A673 (cell line): ENCODE results near the gene SLC6A18. TPM values are rescaled to one million over a fixed set of nuclear protein-coding genes. Genes with fewer than 3 reads are reported as not detected.
A peak's percentile ranks its signal among the peaks of the same experiment; 100 is the strongest.

Experiments used
- BruUV-seq: library from RNA; stranded (reverse); fragments of 400-500 nt; replicated peaks from 2 replicates; lab custom pipeline; 2021; lab: Mats Ljungman, UMichigan
- CTCF ChIA-PET: fragments of 300-600 bp; sonication (Branson Sonifier 250); formaldehyde crosslinking; loops from one replicate; lab custom pipeline; 2022; ENCODE audit warnings: antibody characterized with exemption; lab: Charles Lee
- POLR2A ChIA-PET: fragments of 300-600 bp; sonication (Branson Sonifier 250); formaldehyde crosslinking; loops from one replicate; lab custom pipeline; 2022; ENCODE audit warnings: antibody characterized with exemption; ENCODE audit not compliant: low non-redundant PET; lab: Charles Lee
- DNase-seq: peaks from one replicate; pipeline ENCODE4 v3.0.0-alpha.2; 2015; ENCODE audit warnings: low spot score
- H3K27ac ChIP-seq: fragments of 200-600 bp; sonication (generic); 2 replicates; pipeline ENCODE4 v1.5.1; 2016; ENCODE audit warnings: mixed run types, low read depth, mild to moderate bottlenecking, mixed read lengths, antibody characterized with exemption, low read length; ENCODE audit not compliant: poor library complexity, severe bottlenecking
- H3K27me3 ChIP-seq: fragments of 200-600 bp; sonication (generic); replicated peaks from 2 replicates; pipeline ENCODE4 v1.6.1; 2017; ENCODE audit warnings: mixed run types, low read depth, mild to moderate bottlenecking, mixed read lengths, antibody characterized with exemption, low read length; ENCODE audit not compliant: insufficient read depth, poor library complexity
- H3K36me3 ChIP-seq: fragments of 200-600 bp; sonication (generic); 2 replicates; pipeline ENCODE4 v1.6.1; 2016; ENCODE audit warnings: mixed run types, mild to moderate bottlenecking, mixed read lengths, antibody characterized with exemption, low read length; ENCODE audit not compliant: insufficient read depth, poor library complexity, severe bottlenecking
- H3K4me1 ChIP-seq: fragments of 200-600 bp; sonication (generic); 2 replicates; pipeline ENCODE4 v1.6.1; 2017; ENCODE audit warnings: mixed run types, mild to moderate bottlenecking, mixed read lengths, antibody characterized with exemption, low read length; ENCODE audit not compliant: insufficient read depth, poor library complexity, severe bottlenecking
- H3K4me3 ChIP-seq: fragments of 200-600 bp; sonication (generic); 2 replicates; pipeline ENCODE4 v1.5.1; 2016; ENCODE audit warnings: low read depth, mixed run types, mild to moderate bottlenecking, mixed read lengths, low read length; ENCODE audit not compliant: poor library complexity, severe bottlenecking
- H3K9me3 ChIP-seq: fragments of 200-600 bp; sonication (generic); 2 replicates; pipeline ENCODE4 v1.6.1; 2016; ENCODE audit warnings: mixed run types, low read depth, mild to moderate bottlenecking, mixed read lengths, antibody characterized with exemption, low read length; ENCODE audit not compliant: poor library complexity, severe bottlenecking
- CTCF ChIP-seq: fragments of 300-800, 200-600 bp; sonication (generic); conservative IDR thresholded peaks from 2 replicates; pipeline ENCODE4 v1.5.1; 2017; ENCODE audit warnings: low read depth, mild to moderate bottlenecking, antibody characterized with exemption, low read length, moderate library complexity, mixed read lengths
- EZH2 ChIP-seq: fragments of 200-600 bp; sonication (generic); IDR thresholded peaks from 2 replicates; pipeline ENCODE4 v1.6.1; 2017; ENCODE audit warnings: borderline replicate concordance, low read depth, mild to moderate bottlenecking, mixed read lengths, antibody characterized with exemption, low read length; ENCODE audit not compliant: poor library complexity, severe bottlenecking
- intact Hi-C: fragments of 100-400 bp; cut with micrococcal nuclease; formaldehyde crosslinking; loops from one replicate; pipeline ENCODE4 v1.10.0; 2022; ENCODE audit not compliant: unreplicated experiment
- total RNA-seq: library from RNA; stranded (reverse); gene quantifications from 2 replicates; pipeline ENCODE4 v1.2.3, GENCODE V29; 2021

The SLC6A18 gene
- total RNA-seq, 1 experiment from 2014 or later, result not detected

GRCh38 chr5:1203968-1204692 is 21.1 kb upstream of the SLC6A18 start:
- CTCF ChIA-PET, result interaction anchor here (0.6 to 1.1 kb wide), 2 partner anchors 30 to 197 kb away, joined by 4 to 9 read pairs; no protein-coding TSS in a partner anchor
- Histone ChIP-seq H3K4me3 (no peak overlapping the region), H3K4me1 (no peaks in the 10 kb centered on the region), H3K36me3 (no peaks in the 10 kb centered on the region), H3K27me3 (peaks cover 90% of the 10 kb centered on the region), H3K9me3 (no peaks in the 10 kb centered on the region), H3K27ac (no peak overlapping the region)
- DNase-seq, result no peak
- TF ChIP-seq EZH2 (no peak), CTCF (no peak)
- intact Hi-C loops, result no loop called here
- POLR2A ChIA-PET, result no interaction called here
- BruUV-seq, result no TSS peak

GRCh38 chr5:1204693-1205242 is 20.4 kb upstream of the SLC6A18 start:
- no peaks in the 10 kb centered on the region for H3K4me1 ChIP-seq
- ChIA-PET POLR2A (no interaction called here), CTCF (interaction anchor here (0.6 to 1.1 kb wide), 2 partner anchors 31 to 198 kb away, joined by 4 to 9 read pairs; no protein-coding TSS in a partner anchor)
- BruUV-seq, result no TSS peak
- no peaks in the 10 kb centered on the region for H3K36me3 ChIP-seq
- H3K4me3 ChIP-seq, result no peak overlapping the region
- peak; percentile 37 for DNase-seq
- H3K27me3 ChIP-seq, result peaks cover 85% of the 10 kb centered on the region
- no peaks in the 10 kb centered on the region for H3K9me3 ChIP-seq
- intact Hi-C loops, result no loop called here
- TF ChIP-seq EZH2 (no peak), CTCF (peak; percentile 34; the same call in 1 of the 2 replicates)
- H3K27ac ChIP-seq, result no peak overlapping the region

- BruUV-seq, result no TSS peak
- POLR2A ChIA-PET, result no interaction called here
- Histone ChIP-seq H3K4me1 (no peaks in the 10 kb centered on the region), H3K27me3 (peaks cover 77% of the 10 kb centered on the region), H3K9me3 (no peaks in the 10 kb centered on the region), H3K27ac (no peak overlapping the region), H3K36me3 (no peaks in the 10 kb centered on the region), H3K4me3 (no peak overlapping the region)
- TF ChIP-seq EZH2 (no peak), CTCF (no peak)
- CTCF ChIA-PET, result interaction anchor here (1.1 kb wide), 1 partner anchor 31 kb away, joined by 4 read pairs; no protein-coding TSS in a partner anchor
- no peak for DNase-seq
- intact Hi-C loops, result no loop called here
Measured at GRCh38 chr5:1205255-1206180, 19.7 kb upstream of the SLC6A18 start.
